Measurements from ENCODE around the gene CALM3. TPM values are rescaled to one million over a fixed set of nuclear protein-coding genes. Genes with fewer than 3 reads are reported as not detected.

The CALM3 gene
- total and polyA plus RNA-seq, 2 experiments from 2014 or later, result 148 to 215 TPM

- H3K27ac ChIP-seq (ENCODE audit: low read depth), result no peak overlapping the region
- TF ChIP-seq NANOG (IDR thresholded peaks at IDR 0.05; ENCODE audit: borderline replicate concordance), result no peak
- TF ChIP-seq ZNF462 (CRISPR knock-in tag; IDR thresholded peaks at IDR 0.05), result no peak
- TF ChIP-seq STAT1 (IDR thresholded peaks at IDR 0.05; ENCODE audit: unreplicated experiment), result no peak
- no peak for TF ChIP-seq EZH2 (IDR thresholded peaks at IDR 0.05; ENCODE audit: low read depth, unreplicated experiment)
- no peak for TF ChIP-seq ETS1 (IDR thresholded peaks at IDR 0.05)
- TF ChIP-seq ZNF114 (CRISPR knock-in tag; IDR thresholded peaks at IDR 0.05), result no peak
- TF ChIP-seq REST (IDR thresholded peaks at IDR 0.05; ENCODE audit: unreplicated experiment), result no peak
- TF ChIP-seq POLR2AphosphoS5 (IDR thresholded peaks at IDR 0.05; ENCODE audit: low read depth), result no peak
- DNase-seq (ENCODE audit: low spot score) (no peak), ATAC-seq (no peak)
- Mint-ChIP-seq H3K27me3 (ENCODE audit: insufficient read depth, low read depth, poor library complexity) (peaks cover 2% of the 10 kb centered on the region), H3K27ac (no peak overlapping the region), H3K4me1 (no peaks in the 10 kb centered on the region; the same call in 2 of the 3 replicates), H3K9me3 (no peaks in the 10 kb centered on the region; the same call in 2 of the 3 replicates), H3K36me3 (ENCODE audit: low read depth) (no peaks in the 10 kb centered on the region), H3K4me3 (no peak overlapping the region)
- no peaks in the 10 kb centered on the region for H3K27me3 ChIP-seq (ENCODE audit: insufficient read depth)
- H3K4me2 ChIP-seq, result no peak overlapping the region
- H3F3A ChIP-seq (replicated peaks; ENCODE audit: low read depth), result no peaks in the 10 kb centered on the region
- no peaks in the 10 kb centered on the region for H3K36me3 ChIP-seq (ENCODE audit: insufficient read depth)
- H3K79me2 ChIP-seq (replicated peaks; ENCODE audit: insufficient read depth), result no peaks in the 10 kb centered on the region
- no peak overlapping the region for H2AFZ ChIP-seq
- H3K4me1 ChIP-seq (ENCODE audit: insufficient read depth), result no peaks in the 10 kb centered on the region
- H3K9me2 ChIP-seq (ENCODE audit: insufficient read depth), result 0 out of 2 replicates have a peak, but pooled peaks cover 3% of the 10 kb centered on the region
- no peaks in the 10 kb centered on the region for H4K20me1 ChIP-seq (replicated peaks; ENCODE audit: insufficient read depth)
- no peak overlapping the region for H3K4me3 ChIP-seq
Measured at GRCh38 chr19:46591254-46591653, 9.9 kb upstream of the CALM3 start.

Measured in GM23338 (cell line).